ENCODE measurements around the gene JAZF1. TPM values are rescaled to one million over a fixed set of nuclear protein-coding genes. Genes with fewer than 3 reads are reported as not detected.

Gene JAZF1
- total RNA-seq = 1 to 10 TPM; 3.3 to 4.0 TPM

GRCh38 chr7:28180364-28181147, at the start of gene JAZF1:
TSS of gene JAZF1 (minus strand) at chr7:28180795.
- no peak for TF ChIP-seq CTCF (IDR thresholded peaks at IDR 0.05)
- Mint-ChIP-seq H3K27ac (peak within 1 kb of the TSS; percentile 84), H3K9me3 (no peaks in the 10 kb centered on the region), H3K4me3 (peak within 1 kb of the TSS; percentile 77), H3K27me3 (peaks cover 7% of the 10 kb centered on the region), H3K4me1 (ENCODE audit: low read depth) (peaks cover 30% of the 10 kb centered on the region), H3K36me3 (ENCODE audit: low read depth) (no peaks in the 10 kb centered on the region)
- CTCF ChIA-PET = no interaction called here
- intact Hi-C loops (cut with micrococcal nuclease) = no loop called here
- ATAC-seq = peak; percentile 55
- POLR2A ChIA-PET = interaction anchor here (1.0 kb wide), 2 partner anchors 10 to 13 kb away, joined by 3 to 4 read pairs; no protein-coding TSS in a partner anchor
- DNase-seq = peak; percentile 63

GRCh38 chr7:28230261-28230660, 49.7 kb upstream of the JAZF1 start:
- Mint-ChIP-seq H3K4me3 (no peak overlapping the region), H3K36me3 (ENCODE audit: low read depth) (no peaks in the 10 kb centered on the region), H3K9me3 (no peaks in the 10 kb centered on the region), H3K4me1 (ENCODE audit: low read depth) (no peaks in the 10 kb centered on the region), H3K27me3 (peaks cover 26% of the 10 kb centered on the region), H3K27ac (no peak overlapping the region)
- CTCF ChIA-PET = no interaction called here
- intact Hi-C loops (cut with micrococcal nuclease) = no loop called here
- TF ChIP-seq CTCF (IDR thresholded peaks at IDR 0.05) = no peak
- ATAC-seq = no peak
- no peak for DNase-seq
- POLR2A ChIA-PET = no interaction called here

- POLR2A ChIA-PET = no interaction called here
- TF ChIP-seq CTCF (IDR thresholded peaks at IDR 0.05) = no peak
- intact Hi-C loops (cut with micrococcal nuclease) = no loop called here
Observed at GRCh38 chr7:28228396-28228795, 47.8 kb upstream of the JAZF1 start.

GRCh38 chr7:28226003-28226402, 45.4 kb upstream of the JAZF1 start:
- no peak for TF ChIP-seq CTCF (IDR thresholded peaks at IDR 0.05)
- CTCF ChIA-PET = no interaction called here
- intact Hi-C loops (cut with micrococcal nuclease) = no loop called here
- no peaks in the 10 kb centered on the region for H3K9me3 Mint-ChIP-seq
- H3K4me1 Mint-ChIP-seq (ENCODE audit: low read depth) = no peaks in the 10 kb centered on the region
- ATAC-seq (no peak), DNase-seq (no peak)
- H3K27ac Mint-ChIP-seq = no peak overlapping the region
- no peaks in the 10 kb centered on the region for H3K36me3 Mint-ChIP-seq (ENCODE audit: low read depth)
- H3K4me3 Mint-ChIP-seq = no peak overlapping the region
- peaks cover 9% of the 10 kb centered on the region for H3K27me3 Mint-ChIP-seq
- POLR2A ChIA-PET = no interaction called here

More at GRCh38 chr7:28228396-28228795, 47.8 kb upstream of the JAZF1 start:
- ATAC-seq = no peak
- Mint-ChIP-seq H3K27me3 (peaks cover 18% of the 10 kb centered on the region), H3K4me1 (ENCODE audit: low read depth) (no peaks in the 10 kb centered on the region), H3K4me3 (no peak overlapping the region), H3K27ac (no peak overlapping the region), H3K36me3 (ENCODE audit: low read depth) (no peaks in the 10 kb centered on the region), H3K9me3 (no peaks in the 10 kb centered on the region)
- no peak for DNase-seq
- CTCF ChIA-PET = no interaction called here

- no peak for TF ChIP-seq CTCF (IDR thresholded peaks at IDR 0.05)
- no peaks in the 10 kb centered on the region for H3K4me1 Mint-ChIP-seq (ENCODE audit: low read depth)
- ChIA-PET POLR2A (no interaction called here), CTCF (no interaction called here)
- intact Hi-C loops (cut with micrococcal nuclease) = no loop called here
- H3K4me3 Mint-ChIP-seq = no peak overlapping the region
- no peak for ATAC-seq
- peaks cover 12% of the 10 kb centered on the region for H3K27me3 Mint-ChIP-seq
- H3K36me3 Mint-ChIP-seq (ENCODE audit: low read depth) = no peaks in the 10 kb centered on the region
- no peak for DNase-seq
- H3K9me3 Mint-ChIP-seq = no peaks in the 10 kb centered on the region
- no peak overlapping the region for H3K27ac Mint-ChIP-seq
Observed at GRCh38 chr7:28225576-28225975, 45.0 kb upstream of the JAZF1 start.

Data from activated CD8-positive, alpha-beta T cell treated with anti-CD3 and anti-CD28 coated beads for 36 hours (primary cell).